ENCODE measurements around the gene TRAPPC6A.
A peak's percentile ranks its signal among the peaks of the same experiment; 100 is the strongest.

Gene TRAPPC6A

GRCh38 chr19:45177817-45178261, at the start of gene TRAPPC6A:
TRAPPC6A (minus strand) TSS chr19:45178237; CDS start chr19:45178218, 19 bp downstream.
- no peaks in the 10 kb centered on the region for H3K27me3 Mint-ChIP-seq
- peaks cover 28% of the 10 kb centered on the region for H3K36me3 Mint-ChIP-seq (ENCODE audit: insufficient read depth)
- peaks cover 27% of the 10 kb centered on the region for H3K4me1 Mint-ChIP-seq
- H3K9me3 Mint-ChIP-seq = no peaks in the 10 kb centered on the region
- H3K4me3 Mint-ChIP-seq = peak within 1 kb of the TSS; percentile 81
- peak within 1 kb of the TSS; percentile 88 for H3K27ac Mint-ChIP-seq (ENCODE audit: low read depth)
- DNase-seq (ENCODE audit: low spot score in 2 of 2) (no peak), ATAC-seq (replicated peaks; ENCODE audit: extremely low read depth, poor library complexity, severe bottlenecking) (no peak)

GRCh38 chr19:45224645-45225044, 46.6 kb upstream of the TRAPPC6A start:
- Mint-ChIP-seq H3K9me3 (no peaks in the 10 kb centered on the region), H3K36me3 (ENCODE audit: insufficient read depth) (peaks cover 1% of the 10 kb centered on the region), H3K27me3 (peaks cover 75% of the 10 kb centered on the region), H3K4me1 (no peaks in the 10 kb centered on the region), H3K4me3 (no peak overlapping the region), H3K27ac (ENCODE audit: low read depth) (no peak overlapping the region)
- DNase-seq (ENCODE audit: low spot score in 2 of 2) (no peak), ATAC-seq (replicated peaks; ENCODE audit: extremely low read depth, poor library complexity, severe bottlenecking) (no peak)

GRCh38 chr19:45223879-45224278, 45.8 kb upstream of the TRAPPC6A start:
- DNase-seq (ENCODE audit: low spot score in 2 of 2) (no peak), ATAC-seq (replicated peaks; ENCODE audit: extremely low read depth, poor library complexity, severe bottlenecking) (no peak)
- H3K27me3 Mint-ChIP-seq = peaks cover 75% of the 10 kb centered on the region
- H3K9me3 Mint-ChIP-seq = no peaks in the 10 kb centered on the region
- no peak overlapping the region for H3K4me3 Mint-ChIP-seq
- H3K4me1 Mint-ChIP-seq = no peaks in the 10 kb centered on the region
- H3K36me3 Mint-ChIP-seq (ENCODE audit: insufficient read depth) = peaks cover 1% of the 10 kb centered on the region
- H3K27ac Mint-ChIP-seq (ENCODE audit: low read depth) = no peak overlapping the region

GRCh38 chr19:45222724-45223123, 44.7 kb upstream of the TRAPPC6A start:
- no peak overlapping the region for H3K27ac Mint-ChIP-seq (ENCODE audit: low read depth)
- H3K27me3 Mint-ChIP-seq = peaks cover 80% of the 10 kb centered on the region
- no peak for DNase-seq (ENCODE audit: low spot score in 2 of 2)
- no peak for ATAC-seq (replicated peaks; ENCODE audit: extremely low read depth, poor library complexity, severe bottlenecking)
- H3K4me3 Mint-ChIP-seq = no peak overlapping the region
- no peaks in the 10 kb centered on the region for H3K4me1 Mint-ChIP-seq
- H3K36me3 Mint-ChIP-seq (ENCODE audit: insufficient read depth) = peaks cover 1% of the 10 kb centered on the region
- H3K9me3 Mint-ChIP-seq = no peaks in the 10 kb centered on the region

- no peak overlapping the region for H3K4me3 Mint-ChIP-seq
- ATAC-seq (replicated peaks; ENCODE audit: extremely low read depth, poor library complexity, severe bottlenecking) (no peak), DNase-seq (ENCODE audit: low spot score in 2 of 2) (no peak)
- H3K27ac Mint-ChIP-seq (ENCODE audit: low read depth) = no peak overlapping the region
- no peaks in the 10 kb centered on the region for H3K36me3 Mint-ChIP-seq (ENCODE audit: insufficient read depth)
- H3K4me1 Mint-ChIP-seq = no peaks in the 10 kb centered on the region
- no peaks in the 10 kb centered on the region for H3K9me3 Mint-ChIP-seq
- H3K27me3 Mint-ChIP-seq = peaks cover 64% of the 10 kb centered on the region
These were observed 41.1 kb upstream of the TRAPPC6A start for GRCh38 chr19:45218911-45219743.

GRCh38 chr19:45218426-45218825, 40.4 kb upstream of the TRAPPC6A start:
- Mint-ChIP-seq H3K9me3 (no peaks in the 10 kb centered on the region), H3K4me3 (no peak overlapping the region), H3K36me3 (ENCODE audit: insufficient read depth) (no peaks in the 10 kb centered on the region), H3K27me3 (peaks cover 64% of the 10 kb centered on the region), H3K4me1 (no peaks in the 10 kb centered on the region), H3K27ac (ENCODE audit: low read depth) (no peak overlapping the region)
- ATAC-seq (replicated peaks; ENCODE audit: extremely low read depth, poor library complexity, severe bottlenecking) (no peak), DNase-seq (ENCODE audit: low spot score in 2 of 2) (no peak)

- Mint-ChIP-seq H3K36me3 (ENCODE audit: insufficient read depth) (no peaks in the 10 kb centered on the region), H3K9me3 (no peaks in the 10 kb centered on the region), H3K27me3 (peaks cover 64% of the 10 kb centered on the region), H3K4me3 (no peak overlapping the region), H3K4me1 (no peaks in the 10 kb centered on the region), H3K27ac (ENCODE audit: low read depth) (no peak overlapping the region)
- no peak for ATAC-seq (replicated peaks; ENCODE audit: extremely low read depth, poor library complexity, severe bottlenecking)
- DNase-seq (ENCODE audit: low spot score in 2 of 2) = no peak
These were observed 39.9 kb upstream of the TRAPPC6A start for GRCh38 chr19:45217957-45218334.

GRCh38 chr19:45217193-45217956, 39.3 kb upstream of the TRAPPC6A start:
- Mint-ChIP-seq H3K36me3 (ENCODE audit: insufficient read depth) (no peaks in the 10 kb centered on the region), H3K4me1 (no peaks in the 10 kb centered on the region), H3K9me3 (no peaks in the 10 kb centered on the region), H3K27me3 (peaks cover 64% of the 10 kb centered on the region), H3K27ac (ENCODE audit: low read depth) (no peak overlapping the region), H3K4me3 (no peak overlapping the region)
- no peak for ATAC-seq (replicated peaks; ENCODE audit: extremely low read depth, poor library complexity, severe bottlenecking)
- DNase-seq (ENCODE audit: low spot score in 2 of 2) = no peak

- no peak overlapping the region for H3K4me3 Mint-ChIP-seq
- H3K4me1 Mint-ChIP-seq = no peaks in the 10 kb centered on the region
- H3K27me3 Mint-ChIP-seq = peaks cover 57% of the 10 kb centered on the region
- ATAC-seq (replicated peaks; ENCODE audit: extremely low read depth, poor library complexity, severe bottlenecking) (no peak), DNase-seq (ENCODE audit: low spot score in 2 of 2) (no peak)
- no peaks in the 10 kb centered on the region for H3K36me3 Mint-ChIP-seq (ENCODE audit: insufficient read depth)
- no peak overlapping the region for H3K27ac Mint-ChIP-seq (ENCODE audit: low read depth)
- no peaks in the 10 kb centered on the region for H3K9me3 Mint-ChIP-seq
These were observed 38.6 kb upstream of the TRAPPC6A start for GRCh38 chr19:45216667-45217066.

- Mint-ChIP-seq H3K27me3 (peaks cover 46% of the 10 kb centered on the region), H3K4me1 (no peaks in the 10 kb centered on the region), H3K27ac (ENCODE audit: low read depth) (no peak overlapping the region), H3K36me3 (ENCODE audit: insufficient read depth) (no peaks in the 10 kb centered on the region), H3K9me3 (no peaks in the 10 kb centered on the region), H3K4me3 (no peak overlapping the region)
- ATAC-seq (replicated peaks; ENCODE audit: extremely low read depth, poor library complexity, severe bottlenecking) (no peak), DNase-seq (ENCODE audit: low spot score in 2 of 2) (no peak)
These were observed 37.6 kb upstream of the TRAPPC6A start for GRCh38 chr19:45215391-45216191.

- H3K4me1 Mint-ChIP-seq = peaks cover 7% of the 10 kb centered on the region
- H3K36me3 Mint-ChIP-seq (ENCODE audit: insufficient read depth) = peaks cover 2% of the 10 kb centered on the region
- ATAC-seq (replicated peaks; ENCODE audit: extremely low read depth, poor library complexity, severe bottlenecking) (no peak), DNase-seq (ENCODE audit: low spot score in 2 of 2) (no peak)
- H3K9me3 Mint-ChIP-seq = no peaks in the 10 kb centered on the region
- H3K4me3 Mint-ChIP-seq = no peak overlapping the region
- peaks cover 29% of the 10 kb centered on the region for H3K27me3 Mint-ChIP-seq
- H3K27ac Mint-ChIP-seq (ENCODE audit: low read depth) = no peak overlapping the region
These were observed 35.0 kb upstream of the TRAPPC6A start for GRCh38 chr19:45213031-45213430.

- Mint-ChIP-seq H3K4me3 (no peak overlapping the region), H3K36me3 (ENCODE audit: insufficient read depth) (peaks cover 2% of the 10 kb centered on the region), H3K27ac (ENCODE audit: low read depth) (no peak overlapping the region), H3K9me3 (no peaks in the 10 kb centered on the region), H3K4me1 (peaks cover 7% of the 10 kb centered on the region), H3K27me3 (peaks cover 25% of the 10 kb centered on the region)
- no peak for ATAC-seq (replicated peaks; ENCODE audit: extremely low read depth, poor library complexity, severe bottlenecking)
- no peak for DNase-seq (ENCODE audit: low spot score in 2 of 2)
These were observed 33.8 kb upstream of the TRAPPC6A start for GRCh38 chr19:45211751-45212381.
